GM19463 (cell line): ENCODE measurements around the gene PHLPP1.
"Not testable (repeated sequence)": the region's sequence is repeated elsewhere in the genome, so short reads cannot be mapped to it uniquely, and the experiment has no call there.

ENCODE experiments used
- ATAC-seq: cut with Tn5 transposase; IDR thresholded peaks from one replicate; pipeline ENCODE4 v1.9.1; 2021; ENCODE audit warnings: mild to moderate bottlenecking, moderate library complexity; ENCODE audit not compliant: unreplicated experiment

The PHLPP1 gene

GRCh38 chr18:62880673-62881364, 165.5 kb downstream of the PHLPP1 start:
- no peak for ATAC-seq

GRCh38 chr18:62881509-62882016, 166.2 kb downstream of the PHLPP1 start:
- ATAC-seq = no peak

GRCh38 chr18:62883937-62884735, 168.8 kb downstream of the PHLPP1 start:
- ATAC-seq = no peak

GRCh38 chr18:62885804-62886203, 170.5 kb downstream of the PHLPP1 start:
- no peak for ATAC-seq

GRCh38 chr18:62894681-62895390, 179.5 kb downstream of the PHLPP1 start:
- ATAC-seq = no peak

- no peak for ATAC-seq
These were observed 181.8 kb downstream of the PHLPP1 start for GRCh38 chr18:62897153-62897552.

GRCh38 chr18:62898359-62898758, 183.0 kb downstream of the PHLPP1 start:
- peak; percentile 100 for ATAC-seq

- ATAC-seq = no peak
These were observed 184.2 kb downstream of the PHLPP1 start for GRCh38 chr18:62899534-62899933.

GRCh38 chr18:62900132-62900883, 185.0 kb downstream of the PHLPP1 start:
- ATAC-seq = no peak

GRCh38 chr18:62902776-62903175, 187.4 kb downstream of the PHLPP1 start:
- ATAC-seq = no peak

GRCh38 chr18:62904396-62905285, 189.3 kb downstream of the PHLPP1 start:
- ATAC-seq = no peak

- ATAC-seq = no peak
These were observed 197.5 kb downstream of the PHLPP1 start for GRCh38 chr18:62912885-62913284.

GRCh38 chr18:62913824-62914223, 198.5 kb downstream of the PHLPP1 start:
- ATAC-seq = not testable (repeated sequence)

- ATAC-seq = no peak
These were observed 199.6 kb downstream of the PHLPP1 start for GRCh38 chr18:62914871-62915392.

GRCh38 chr18:62918361-62918760, 203.0 kb downstream of the PHLPP1 start:
- no peak for ATAC-seq

GRCh38 chr18:62919109-62919838, 203.9 kb downstream of the PHLPP1 start:
- ATAC-seq = no peak

- no peak for ATAC-seq
These were observed 209.8 kb downstream of the PHLPP1 start for GRCh38 chr18:62925031-62925688.

- ATAC-seq = no peak
These were observed 213.0 kb downstream of the PHLPP1 start for GRCh38 chr18:62928326-62928725.
